ENCODE results near the gene RDX. TPM values are rescaled to one million over a fixed set of nuclear protein-coding genes. Genes with fewer than 3 reads are reported as not detected.
"Not testable (repeated sequence)": the region's sequence is repeated elsewhere in the genome, so short reads cannot be mapped to it uniquely, and the experiment has no call there.

RDX gene
- total RNA-seq, 1 experiment from 2014 or later = 111 TPM

DNA sequence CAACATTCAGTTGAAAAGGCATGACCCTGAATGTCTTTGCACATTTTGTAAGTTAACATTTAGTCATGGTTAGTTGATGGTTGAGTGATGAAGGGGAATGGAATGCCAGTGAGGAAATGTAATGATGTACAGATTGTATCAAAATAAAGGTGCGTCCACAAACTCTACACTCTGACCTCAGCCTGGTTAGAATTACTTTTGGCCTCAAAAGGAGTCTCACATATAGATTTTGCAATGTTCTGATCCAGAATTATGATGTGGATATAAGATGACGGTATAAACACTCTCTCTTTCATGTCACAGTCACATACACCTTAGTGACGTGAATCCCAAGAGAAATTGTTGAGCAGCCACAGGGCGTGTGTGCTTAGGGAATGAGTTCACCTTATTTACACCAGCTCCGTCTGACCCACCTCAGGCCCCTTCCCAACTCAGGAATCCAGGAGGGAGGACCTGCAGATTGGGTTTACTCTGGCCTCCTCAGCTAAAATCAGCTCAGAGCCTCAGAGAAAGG lies 100.1 kb downstream of the RDX start:
- Histone ChIP-seq H3K4me3 (no peak overlapping the region), H3K9me3 (replicated peaks) (no peaks in the 10 kb centered on the region), H3K27me3 (replicated peaks) (no peaks in the 10 kb centered on the region), H3K36me3 (no peaks in the 10 kb centered on the region), H3K4me1 (replicated peaks) (peaks cover 38% of the 10 kb centered on the region), H3K27ac (peak overlapping the region; percentile 50; the same call in 1 of the 2 replicates)
- peak in 1 of 2 experiments; percentile 37 for DNase-seq (ENCODE audit: low read depth in 1 of 2, low spot score in 2 of 2)

DNA sequence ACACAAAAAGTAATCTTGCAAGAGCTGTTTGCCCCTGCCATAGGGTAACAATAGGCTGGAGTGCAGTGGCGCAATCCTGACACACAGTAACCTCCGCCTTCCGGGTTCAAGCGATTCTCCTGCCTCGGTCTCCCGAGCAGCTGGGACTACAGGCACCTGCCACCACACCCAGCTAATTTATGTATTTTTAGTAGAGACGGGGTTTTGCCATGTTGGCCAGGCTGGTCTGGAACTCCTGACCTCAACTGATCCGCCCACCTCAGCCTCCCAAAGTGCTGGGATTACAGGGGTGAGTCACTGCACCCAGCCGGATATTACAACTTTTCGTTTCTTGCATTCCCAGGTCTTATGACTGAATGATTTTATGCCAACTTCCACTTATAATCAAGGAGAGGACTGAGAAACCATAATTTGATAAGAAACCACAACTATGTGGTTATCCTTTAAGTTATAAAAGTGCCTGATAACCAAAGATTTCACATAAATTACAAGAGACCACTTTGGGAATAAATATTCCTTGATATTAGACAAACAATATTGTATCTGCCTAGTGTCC lies 102.1 kb downstream of the RDX start:
- DNase-seq (ENCODE audit: low read depth in 1 of 2, low spot score in 2 of 2) = peak in 1 of 2 experiments; percentile 21
- peaks cover 38% of the 10 kb centered on the region for H3K4me1 ChIP-seq (replicated peaks)
- H3K9me3 ChIP-seq (replicated peaks); H3K4me3 ChIP-seq; H3K27me3 ChIP-seq (replicated peaks); H3K36me3 ChIP-seq: not testable (repeated sequence)
- peak overlapping the region; percentile 50; the same call in 1 of the 2 replicates for H3K27ac ChIP-seq

DNA sequence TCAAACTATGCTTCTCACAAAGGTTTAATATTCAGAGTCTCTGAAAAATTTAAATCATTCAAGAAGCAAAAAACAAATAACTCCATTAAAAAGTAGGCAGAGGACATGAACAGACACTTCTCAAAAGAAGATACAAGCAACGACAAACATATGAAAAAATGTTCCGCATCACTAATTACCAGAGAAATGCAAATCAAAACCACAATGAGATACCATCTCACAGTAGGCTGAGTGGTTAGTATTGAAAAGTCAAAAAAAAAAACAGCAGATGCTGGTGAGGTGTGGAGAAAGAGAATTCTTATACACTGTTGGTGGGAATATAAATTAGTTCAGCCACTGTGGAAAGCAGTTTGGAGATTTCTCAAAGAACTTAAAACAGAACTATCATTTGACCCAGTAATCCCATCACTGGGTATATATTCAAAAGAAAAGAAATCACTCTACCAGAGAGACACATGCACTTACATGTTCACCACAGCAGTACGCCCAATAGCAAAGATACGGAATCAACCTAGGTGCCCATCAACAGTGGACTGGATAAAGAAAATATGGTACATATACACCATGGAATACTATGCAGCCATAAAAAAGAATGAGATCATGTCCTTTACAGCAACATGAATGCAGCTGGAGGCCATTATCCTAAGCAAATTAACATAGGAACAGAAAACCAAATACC lies 103.7 kb downstream of the RDX start:
- DNase-seq (ENCODE audit: low read depth in 1 of 2, low spot score in 2 of 2); H3K36me3 ChIP-seq; H3K27me3 ChIP-seq (replicated peaks); H3K9me3 ChIP-seq (replicated peaks); H3K4me3 ChIP-seq; H3K27ac ChIP-seq: not testable (repeated sequence)
- peaks cover 32% of the 10 kb centered on the region for H3K4me1 ChIP-seq (replicated peaks)

DNA sequence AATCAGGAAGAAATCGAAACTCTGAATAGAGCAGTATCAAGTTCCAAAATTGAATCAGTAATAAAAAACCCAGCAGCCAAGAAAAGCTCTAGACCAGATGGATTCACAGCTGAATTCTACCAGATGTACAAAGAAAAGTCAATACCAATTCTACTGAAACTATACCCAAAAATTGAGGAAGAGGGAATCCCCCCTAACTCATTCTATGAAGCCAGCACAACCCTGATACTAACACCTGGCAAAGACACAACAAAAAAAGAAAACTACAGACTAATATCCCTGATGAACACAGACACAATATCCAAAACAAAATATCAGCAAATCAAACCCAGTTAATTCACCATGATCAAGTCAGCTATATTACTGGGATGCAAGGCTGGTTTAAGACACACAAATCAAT lies 105.5 kb downstream of the RDX start:
- H3K27ac ChIP-seq = no peak overlapping the region
- peaks cover 20% of the 10 kb centered on the region for H3K4me1 ChIP-seq (replicated peaks)
- no peaks in the 10 kb centered on the region for H3K9me3 ChIP-seq (replicated peaks)
- H3K36me3 ChIP-seq = no peaks in the 10 kb centered on the region
- no peak overlapping the region for H3K4me3 ChIP-seq
- no peak for DNase-seq (ENCODE audit: low read depth in 1 of 2, low spot score in 2 of 2)
- H3K27me3 ChIP-seq (replicated peaks) = no peaks in the 10 kb centered on the region

DNA sequence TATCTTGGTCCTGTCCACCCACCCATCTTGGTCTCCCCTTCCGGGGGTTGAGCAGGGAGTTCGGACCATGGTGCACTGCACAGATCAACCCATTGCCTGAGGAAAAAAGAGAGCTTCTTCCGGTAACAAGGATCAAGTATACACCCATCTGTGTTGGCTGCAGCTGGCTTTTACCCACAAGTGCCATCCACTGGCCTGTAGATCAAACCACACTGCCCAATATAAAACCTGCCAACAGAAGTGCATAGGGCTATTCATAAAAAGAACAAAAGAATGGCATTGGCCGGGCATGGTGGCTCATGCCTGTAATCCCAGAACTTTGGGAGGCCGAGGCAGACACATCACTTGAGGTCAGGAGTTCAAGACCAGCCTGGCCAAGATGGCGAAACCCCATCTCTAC lies 108.7 kb downstream of the RDX start:
- Histone ChIP-seq H3K9me3 (replicated peaks) (no peaks in the 10 kb centered on the region), H3K4me3 (no peak overlapping the region), H3K4me1 (replicated peaks) (no peaks in the 10 kb centered on the region), H3K36me3 (no peaks in the 10 kb centered on the region), H3K27me3 (replicated peaks) (no peaks in the 10 kb centered on the region), H3K27ac (no peak overlapping the region)
- no peak for DNase-seq (ENCODE audit: low read depth in 1 of 2, low spot score in 2 of 2)

DNA sequence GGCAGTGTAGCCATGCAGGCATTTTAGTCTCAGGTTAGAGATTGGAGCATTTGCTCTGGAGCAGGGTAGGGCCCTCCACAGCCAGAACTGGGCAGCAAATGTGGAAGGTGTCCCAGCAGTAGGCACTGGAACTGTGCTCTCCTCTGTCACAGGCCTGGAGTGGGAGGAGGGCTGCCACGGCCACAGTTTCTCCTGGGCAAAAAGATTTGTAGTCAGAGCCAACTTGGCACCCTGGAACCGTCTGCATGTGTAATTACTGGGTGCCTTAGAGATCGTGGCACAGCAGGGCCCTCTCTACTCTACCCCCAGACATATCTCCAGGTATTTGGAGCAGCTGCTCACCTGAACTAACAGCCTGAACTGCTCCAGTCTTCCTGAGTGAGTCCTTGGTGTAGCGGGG lies 109.5 kb downstream of the RDX start:
- H3K4me3 ChIP-seq = no peak overlapping the region
- no peak overlapping the region for H3K27ac ChIP-seq
- H3K36me3 ChIP-seq = no peaks in the 10 kb centered on the region
- no peaks in the 10 kb centered on the region for H3K9me3 ChIP-seq (replicated peaks)
- no peak for DNase-seq (ENCODE audit: low read depth in 1 of 2, low spot score in 2 of 2)
- no peaks in the 10 kb centered on the region for H3K27me3 ChIP-seq (replicated peaks)
- no peaks in the 10 kb centered on the region for H3K4me1 ChIP-seq (replicated peaks)

DNA sequence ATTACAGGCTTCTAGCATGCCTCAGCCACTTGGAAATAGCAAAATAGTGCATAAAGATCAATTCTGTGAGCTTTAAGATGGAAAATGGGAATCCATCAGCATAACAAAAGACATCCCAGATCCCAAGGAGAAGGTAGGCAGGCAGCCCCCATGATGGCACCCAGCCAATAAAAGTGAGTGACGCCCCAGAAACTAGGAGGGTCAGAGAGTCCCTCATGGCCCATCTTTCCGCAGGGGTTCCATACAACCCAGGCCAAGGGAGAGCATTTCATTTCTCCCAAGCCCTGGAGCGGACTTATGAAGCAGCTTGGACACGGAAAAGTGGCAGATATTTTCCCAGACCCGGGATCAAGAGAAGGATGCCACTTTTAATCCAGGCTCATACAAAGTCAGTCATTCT lies 110.0 kb downstream of the RDX start:
- Histone ChIP-seq H3K4me3 (no peak overlapping the region), H3K4me1 (replicated peaks) (no peaks in the 10 kb centered on the region), H3K27me3 (replicated peaks) (no peaks in the 10 kb centered on the region), H3K36me3 (no peaks in the 10 kb centered on the region), H3K9me3 (replicated peaks) (no peaks in the 10 kb centered on the region), H3K27ac (no peak overlapping the region)
- no peak for DNase-seq (ENCODE audit: low read depth in 1 of 2, low spot score in 2 of 2)

DNA sequence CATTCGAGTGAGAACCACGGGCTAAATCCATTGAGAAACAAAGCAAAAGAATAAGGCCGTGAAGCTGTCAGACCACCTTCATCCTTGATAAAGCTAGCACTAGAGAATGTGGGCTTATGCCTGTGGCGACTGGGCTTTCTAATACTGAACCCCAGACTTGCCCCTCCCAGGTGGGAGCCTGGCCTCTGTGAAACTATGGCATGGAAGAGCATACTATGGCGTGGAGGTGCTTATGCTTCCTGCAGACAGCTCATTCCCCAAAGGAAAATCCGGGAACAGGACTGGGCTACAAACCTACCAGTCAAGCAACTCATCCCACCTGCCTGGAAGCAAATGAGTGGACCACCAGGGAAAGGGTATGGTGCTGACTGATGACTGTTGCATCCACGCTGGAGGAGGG lies 110.8 kb downstream of the RDX start:
- H3K27me3 ChIP-seq (replicated peaks) = no peaks in the 10 kb centered on the region
- H3K36me3 ChIP-seq = no peaks in the 10 kb centered on the region
- no peaks in the 10 kb centered on the region for H3K4me1 ChIP-seq (replicated peaks)
- no peak for DNase-seq (ENCODE audit: low read depth in 1 of 2, low spot score in 2 of 2)
- no peak overlapping the region for H3K4me3 ChIP-seq
- H3K27ac ChIP-seq = no peak overlapping the region
- H3K9me3 ChIP-seq (replicated peaks) = no peaks in the 10 kb centered on the region

DNA sequence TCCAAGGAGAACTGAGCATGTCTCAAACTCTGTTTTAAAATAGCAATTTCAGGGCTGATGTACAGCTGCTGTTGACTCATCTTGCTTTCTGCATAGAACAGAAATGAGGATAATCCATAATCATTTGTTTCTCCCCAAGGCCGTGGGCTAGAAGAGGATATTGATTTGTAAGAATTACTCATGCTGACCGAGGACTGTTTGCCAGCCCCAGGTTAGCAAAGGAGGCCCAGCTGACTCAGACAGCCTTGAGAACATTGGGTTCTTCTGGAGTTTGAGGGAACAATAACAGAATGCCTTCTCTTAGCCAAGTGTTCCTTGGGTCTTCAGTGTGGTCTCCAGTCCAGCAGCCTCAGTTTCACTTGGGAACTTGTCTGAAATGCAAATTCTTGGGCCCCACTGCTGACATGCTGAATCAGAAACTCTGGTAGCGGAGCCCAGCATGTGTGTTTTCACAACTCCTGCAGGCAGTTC lies 111.3 kb downstream of the RDX start:
- H3K4me1 ChIP-seq (replicated peaks) = no peaks in the 10 kb centered on the region
- no peak for DNase-seq (ENCODE audit: low read depth in 1 of 2, low spot score in 2 of 2)

DNA sequence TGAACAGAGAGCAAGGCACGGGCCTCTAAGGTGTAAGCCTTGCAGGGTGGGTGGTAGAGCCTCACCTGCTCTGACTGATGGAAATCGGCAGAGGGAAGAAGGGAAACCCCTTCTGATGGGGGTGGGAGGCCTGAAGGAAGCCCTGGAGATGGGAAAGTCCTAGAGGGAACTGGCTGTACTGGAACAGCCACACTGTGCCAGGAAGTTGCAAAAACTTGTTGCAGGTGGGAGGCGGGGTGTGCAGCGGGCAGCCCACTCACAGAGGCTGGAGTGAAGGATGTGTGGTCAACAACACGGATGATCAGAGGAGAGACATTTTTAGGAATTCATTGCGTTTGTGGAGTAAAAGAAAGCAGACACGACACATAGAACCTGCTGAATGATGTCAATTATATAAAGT lies 112.0 kb downstream of the RDX start:
- no peaks in the 10 kb centered on the region for H3K9me3 ChIP-seq (replicated peaks)
- H3K36me3 ChIP-seq = no peaks in the 10 kb centered on the region
- no peaks in the 10 kb centered on the region for H3K4me1 ChIP-seq (replicated peaks)
- H3K4me3 ChIP-seq = no peak overlapping the region
- no peaks in the 10 kb centered on the region for H3K27me3 ChIP-seq (replicated peaks)
- no peak for DNase-seq (ENCODE audit: low read depth in 1 of 2, low spot score in 2 of 2)
- H3K27ac ChIP-seq = no peak overlapping the region

More for the DNA sequence above, 111.3 kb downstream of the RDX start:
- no peaks in the 10 kb centered on the region for H3K27me3 ChIP-seq (replicated peaks)
- H3K27ac ChIP-seq = no peak overlapping the region
- no peak overlapping the region for H3K4me3 ChIP-seq
- H3K36me3 ChIP-seq = no peaks in the 10 kb centered on the region
- H3K9me3 ChIP-seq (replicated peaks) = no peaks in the 10 kb centered on the region

DNA sequence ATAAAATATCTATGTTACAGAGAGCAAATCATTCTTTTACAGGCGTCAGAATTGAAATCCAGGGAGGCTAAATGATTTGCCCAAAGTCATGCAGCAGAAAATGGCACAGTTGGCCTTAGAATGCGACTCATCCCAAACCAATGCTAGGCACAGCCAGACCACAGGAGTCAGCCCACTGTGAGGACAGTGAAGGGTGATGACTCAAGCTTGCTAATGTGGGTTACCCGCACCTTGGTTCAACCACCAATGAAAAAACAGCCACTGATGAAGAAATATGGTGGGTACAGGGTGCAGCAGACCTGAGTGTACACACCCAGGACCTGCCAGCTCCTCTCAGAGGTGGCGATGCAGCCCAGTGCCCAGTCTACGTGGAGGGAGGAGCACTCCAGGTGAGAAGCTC lies 113.5 kb downstream of the RDX start:
- Histone ChIP-seq H3K36me3 (no peaks in the 10 kb centered on the region), H3K4me3 (no peak overlapping the region), H3K27ac (no peak overlapping the region), H3K4me1 (replicated peaks) (no peaks in the 10 kb centered on the region), H3K27me3 (replicated peaks) (no peaks in the 10 kb centered on the region), H3K9me3 (replicated peaks) (no peaks in the 10 kb centered on the region)
- no peak for DNase-seq (ENCODE audit: low read depth in 1 of 2, low spot score in 2 of 2)

DNA sequence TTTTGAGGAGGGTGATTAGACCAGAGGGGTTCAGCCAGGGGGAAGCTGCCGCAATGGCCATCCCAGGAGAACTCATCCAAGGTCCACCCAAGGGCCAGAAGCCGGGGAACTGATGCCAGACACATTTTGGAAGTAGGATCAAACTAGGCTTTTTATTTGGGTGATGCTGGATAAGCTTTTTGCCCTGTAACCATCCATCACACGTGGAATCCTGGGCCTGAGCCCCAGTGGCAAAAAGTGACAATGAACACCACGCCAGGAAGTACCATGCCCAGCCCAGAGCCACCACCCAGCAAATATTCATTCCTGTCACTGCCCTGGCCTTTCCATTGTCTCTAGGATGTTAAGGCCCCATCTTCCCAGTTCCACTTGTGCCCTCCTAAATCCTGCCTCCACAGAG lies 117.3 kb downstream of the RDX start:
- DNase-seq (ENCODE audit: low read depth in 1 of 2, low spot score in 2 of 2) = no peak
- Histone ChIP-seq H3K27ac (no peak overlapping the region), H3K36me3 (no peaks in the 10 kb centered on the region), H3K27me3 (replicated peaks) (no peaks in the 10 kb centered on the region), H3K9me3 (replicated peaks) (no peaks in the 10 kb centered on the region), H3K4me1 (replicated peaks) (no peaks in the 10 kb centered on the region), H3K4me3 (no peak overlapping the region)

DNA sequence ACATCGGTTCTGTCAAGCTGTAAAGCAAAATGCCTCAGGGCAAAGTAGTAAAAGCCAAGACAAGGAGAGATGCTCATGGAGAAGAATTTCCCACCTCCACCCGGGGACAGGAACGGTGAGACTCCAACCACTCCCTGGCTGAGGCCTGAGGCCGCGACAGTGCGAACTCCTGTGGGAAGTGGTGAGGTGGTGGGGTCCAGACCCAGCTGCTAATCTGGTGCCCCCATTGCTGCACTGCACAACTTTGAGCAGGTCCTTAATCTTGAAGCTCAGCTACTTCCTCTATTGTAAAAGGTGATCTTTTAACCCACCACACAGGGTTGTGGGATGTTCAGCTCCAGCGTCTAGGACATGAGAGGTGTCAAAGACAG lies 119.3 kb downstream of the RDX start:
- Histone ChIP-seq H3K36me3 (no peaks in the 10 kb centered on the region), H3K9me3 (replicated peaks) (no peaks in the 10 kb centered on the region), H3K4me1 (replicated peaks) (no peaks in the 10 kb centered on the region), H3K27ac (no peak overlapping the region), H3K4me3 (no peak overlapping the region), H3K27me3 (replicated peaks) (no peaks in the 10 kb centered on the region)
- no peak for DNase-seq (ENCODE audit: low read depth in 1 of 2, low spot score in 2 of 2)

DNA sequence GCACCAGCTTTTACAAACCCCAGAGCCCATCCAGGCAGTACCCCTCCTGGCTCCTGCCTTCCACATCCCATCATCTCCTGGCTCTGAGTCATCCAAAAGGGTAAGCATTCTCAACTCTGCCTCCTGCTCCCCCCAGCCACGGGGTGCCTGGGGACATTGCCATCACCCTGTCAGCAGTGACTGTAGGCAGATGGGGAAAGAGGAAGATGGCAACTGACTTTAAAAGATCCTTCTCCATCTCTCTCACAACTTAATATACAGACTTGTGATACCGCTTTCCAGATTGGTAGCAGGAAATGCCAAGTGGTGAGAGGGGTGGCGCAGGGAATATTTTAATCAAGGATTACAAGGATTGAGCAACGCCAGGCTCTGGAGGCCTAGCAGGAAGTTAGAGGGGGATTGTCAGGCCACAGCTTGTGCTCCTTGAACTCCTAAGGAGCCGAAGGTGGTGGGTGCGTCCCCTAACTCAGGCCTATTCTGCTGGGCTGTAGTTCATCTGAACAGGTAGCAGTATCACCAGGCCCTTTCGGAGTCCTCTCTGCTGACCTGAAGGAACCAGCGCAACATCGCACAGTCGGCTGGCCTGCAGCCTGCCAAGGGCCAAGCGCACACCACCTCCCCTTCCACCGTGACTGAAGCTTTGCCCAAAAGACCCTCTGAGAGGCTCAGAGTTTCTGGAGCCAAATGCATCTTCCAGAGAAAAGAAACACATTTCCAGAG lies 119.9 kb downstream of the RDX start:
- Histone ChIP-seq H3K4me3 (no peak overlapping the region), H3K27ac (no peak overlapping the region), H3K36me3 (no peaks in the 10 kb centered on the region), H3K9me3 (replicated peaks) (no peaks in the 10 kb centered on the region), H3K27me3 (replicated peaks) (no peaks in the 10 kb centered on the region), H3K4me1 (replicated peaks) (no peaks in the 10 kb centered on the region)
- DNase-seq (ENCODE audit: low read depth in 1 of 2, low spot score in 2 of 2) = no peak
